ENCODE results near the gene LGALS3BP. TPM values are rescaled to one million over a fixed set of nuclear protein-coding genes. Genes with fewer than 3 reads are reported as not detected.

The LGALS3BP gene
- total RNA-seq, 1 donor from 2014 or later, result 373 TPM

GRCh38 chr17:78921437-78921971 is 58.2 kb downstream of the LGALS3BP start:
- no peak overlapping the region for H3K4me3 Mint-ChIP-seq
- DNase-seq (ENCODE audit: low spot score in 2 of 2, unreplicated experiment in 2 of 2), result no peak
- no peaks in the 10 kb centered on the region for H3K9me3 Mint-ChIP-seq
- no peaks in the 10 kb centered on the region for H3K27me3 Mint-ChIP-seq (ENCODE audit: low read depth)
- peaks cover 2% of the 10 kb centered on the region for H3K36me3 Mint-ChIP-seq
- H3K27ac Mint-ChIP-seq, result no peak overlapping the region
- TF ChIP-seq CTCF (IDR thresholded peaks at IDR 0.05; ENCODE audit: unreplicated experiment), result no peak
- H3K4me1 Mint-ChIP-seq, result peaks cover 40% of the 10 kb centered on the region

Other genes starting within 250 kb of the LGALS3BP start
- gene CYTH1, start 197.7 kb downstream of the LGALS3BP start, total RNA-seq, result 40.3 to 44.3 TPM (median 42.8 TPM) in 3 replicates
- gene USP36, start 139.1 kb downstream of the LGALS3BP start, total RNA-seq, result 62.0 to 63.0 TPM (median 62.5 TPM) in 3 replicates
- 3.2 to 4.2 TPM (median 3.8 TPM) in 3 replicates for gene CEP295NL, start 76.7 kb downstream of the LGALS3BP start, total RNA-seq
- 106 to 109 TPM (median 106 TPM) in 3 replicates for gene TIMP2, start 54.5 kb downstream of the LGALS3BP start, total RNA-seq
- gene CANT1, start 29.8 kb upstream of the LGALS3BP start, total RNA-seq, result 64.2 to 79.3 TPM (median 68.2 TPM) in 3 replicates
- 21.9 to 22.1 TPM (median 22.1 TPM) in 3 replicates for gene C1QTNF1, start 44.2 kb upstream of the LGALS3BP start, total RNA-seq
- gene ENGASE, start 94.9 kb upstream of the LGALS3BP start, total RNA-seq, result 72.5 to 77.7 TPM (median 76.2 TPM) in 3 replicates